Measurements from ENCODE around the gene BBS5.

GRCh38 chr2:169486487-169486886 lies 7.2 kb downstream of the BBS5 start:
- TF ChIP-seq CTCF (IDR thresholded peaks at IDR 0.05) (no peak), POLR2A (IDR thresholded peaks at IDR 0.05) (no peak)
